T-helper 9 cell (primary cell): ENCODE data around the gene ELFN2.
"Not testable (repeated sequence)": the region's sequence is repeated elsewhere in the genome, so short reads cannot be mapped to it uniquely, and the experiment has no call there.

Source experiments
- DNase-seq: peaks from one replicate; pipeline ENCODE4 v3.0.0-alpha.2; 2020

The ELFN2 gene

GRCh38 chr22:37409459-37410050 lies 17.7 kb downstream of the ELFN2 start:
- DNase-seq, result no peak

- DNase-seq, result no peak
Observed at GRCh38 chr22:37409031-37409430, 18.2 kb downstream of the ELFN2 start.

- no peak for DNase-seq
Observed at GRCh38 chr22:37407856-37408255, 19.4 kb downstream of the ELFN2 start.

GRCh38 chr22:37406441-37407235 lies 20.6 kb downstream of the ELFN2 start:
- no peak for DNase-seq

DNA sequence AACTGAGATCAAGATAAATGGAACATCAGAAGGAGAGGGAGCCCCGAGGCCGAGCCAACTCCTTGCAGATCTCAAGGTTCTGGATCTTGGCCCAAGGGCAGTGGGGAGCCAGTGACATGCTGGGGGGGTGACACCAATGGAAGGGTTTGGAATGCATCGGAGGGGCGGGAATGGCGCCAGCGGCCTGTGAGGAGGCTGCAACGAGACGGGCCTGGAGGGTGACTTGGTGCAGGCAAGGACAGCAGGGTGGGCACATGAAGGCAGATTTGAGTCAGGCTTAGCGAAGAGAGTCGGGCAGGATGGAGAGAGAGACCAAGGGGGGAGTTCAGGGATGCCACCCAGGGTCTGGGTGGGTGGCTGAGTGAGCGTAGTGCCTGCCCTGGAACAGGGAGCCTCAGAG lies 23.2 kb downstream of the ELFN2 start:
- DNase-seq, result no peak

DNA sequence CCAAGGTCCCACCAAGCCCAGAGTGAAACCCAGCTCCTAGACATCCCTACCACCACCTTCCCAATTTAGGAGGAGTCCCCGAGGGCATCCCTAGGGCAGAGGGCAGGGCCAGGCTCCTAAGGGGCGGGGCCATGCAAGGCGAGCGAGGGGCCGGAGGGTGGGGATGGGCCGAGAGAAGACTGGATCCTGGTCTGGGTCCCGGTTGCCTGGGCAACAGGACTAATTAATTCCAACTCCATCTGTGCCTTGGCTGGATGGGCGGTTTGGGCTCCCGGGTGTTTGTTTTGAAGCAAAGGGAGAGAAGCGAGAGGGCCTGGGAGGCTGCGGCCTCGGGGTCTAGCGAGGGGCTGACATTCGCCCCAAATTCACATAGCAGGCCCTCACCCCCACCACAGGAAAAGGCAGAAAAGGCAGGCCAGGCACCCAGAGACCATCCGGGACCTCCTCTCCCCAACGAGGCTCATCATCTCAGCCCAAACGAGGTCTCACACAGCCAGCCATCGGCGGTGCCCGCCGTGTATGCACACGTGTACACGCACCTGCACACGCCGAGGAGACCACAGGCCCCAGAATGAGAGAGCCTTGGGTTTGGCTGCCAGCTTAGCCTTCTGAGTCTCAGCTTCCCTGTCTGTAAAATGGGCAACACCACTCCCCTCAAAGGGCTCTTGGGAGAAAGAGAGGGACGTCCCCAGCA lies 23.9 kb downstream of the ELFN2 start:
- no peak for DNase-seq

GRCh38 chr22:37402184-37402506 lies 25.1 kb downstream of the ELFN2 start:
- DNase-seq, result no peak

- DNase-seq, result no peak
Observed at GRCh38 chr22:37401401-37402183, 25.7 kb downstream of the ELFN2 start.

GRCh38 chr22:37400719-37401118 lies 26.6 kb downstream of the ELFN2 start:
- no peak for DNase-seq

GRCh38 chr22:37399457-37399856 lies 27.8 kb downstream of the ELFN2 start:
- not testable (repeated sequence) for DNase-seq

DNA sequence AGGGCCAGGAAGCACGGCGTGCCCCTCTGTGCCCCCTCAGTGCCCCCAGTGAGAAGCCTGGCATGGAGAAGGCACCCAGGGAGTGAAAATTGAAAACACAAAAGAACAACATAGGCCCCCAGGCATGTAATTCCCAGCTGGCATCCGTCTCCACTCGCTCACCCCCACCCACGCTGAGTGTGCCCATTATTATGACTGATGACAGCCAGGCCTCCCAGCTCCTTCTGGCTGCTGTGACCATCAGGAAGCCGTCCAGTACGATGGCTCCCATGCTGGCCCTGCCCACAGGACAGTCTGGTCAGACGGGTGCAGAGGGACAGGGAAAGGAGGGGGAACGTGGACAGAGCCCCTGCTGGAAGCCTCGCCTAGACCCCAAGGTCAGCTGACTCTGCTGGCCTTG lies 30.1 kb downstream of the ELFN2 start:
- no peak for DNase-seq

GRCh38 chr22:37396488-37397084 lies 30.7 kb downstream of the ELFN2 start:
- DNase-seq, result no peak

DNA sequence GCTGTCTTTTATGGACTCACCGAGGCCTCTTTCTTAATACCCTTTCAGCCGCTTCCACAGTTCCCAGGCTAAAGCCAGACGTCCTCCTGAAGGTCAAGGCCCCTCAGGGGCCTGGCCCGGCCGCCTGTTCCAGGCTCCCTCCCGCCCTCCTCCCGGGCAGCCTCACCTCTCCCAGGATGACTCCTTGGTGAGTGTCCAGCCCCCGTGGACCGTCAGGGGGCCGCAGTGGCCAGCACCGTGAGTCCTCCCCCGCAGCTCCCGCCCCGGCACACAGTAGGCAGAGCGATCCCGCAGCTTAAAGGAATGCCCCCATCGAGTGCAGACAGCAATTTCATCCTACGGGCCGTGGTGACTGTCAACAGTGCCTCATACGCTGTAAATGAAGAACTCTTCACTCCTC lies 32.9 kb downstream of the ELFN2 start:
- no peak for DNase-seq

GRCh38 chr22:37393746-37394145 lies 33.5 kb downstream of the ELFN2 start:
- DNase-seq, result no peak

DNA sequence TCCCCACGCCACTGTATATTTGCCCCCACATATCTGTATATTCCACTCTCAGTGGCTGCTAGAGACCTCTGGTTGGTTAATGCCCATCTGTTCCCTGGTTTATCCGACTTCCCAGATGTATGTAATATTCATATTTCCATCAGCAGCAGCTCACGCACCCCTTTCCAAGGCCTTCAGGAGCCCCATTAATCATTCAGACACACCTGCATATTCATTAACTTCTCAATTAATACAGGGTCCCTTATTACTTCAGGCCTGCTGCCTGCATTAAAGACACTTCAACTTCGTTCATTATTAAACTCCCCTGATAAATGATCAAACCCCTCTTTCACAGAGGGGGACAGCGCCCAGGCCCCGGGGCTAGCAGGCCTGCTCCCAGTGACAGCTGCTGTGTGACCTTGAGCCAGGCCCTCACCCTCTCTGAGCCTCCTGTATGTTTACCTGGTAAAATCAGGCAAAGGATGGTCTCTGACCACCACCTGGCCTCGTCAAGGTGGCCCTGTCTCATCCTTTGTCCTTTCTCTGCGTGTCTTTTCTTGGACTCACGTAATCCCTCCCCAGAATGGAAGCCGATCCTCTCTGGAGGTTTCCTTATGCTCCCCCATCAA lies 34.5 kb downstream of the ELFN2 start:
- DNase-seq, result no peak

GRCh38 chr22:37391702-37392101 lies 35.6 kb downstream of the ELFN2 start:
- DNase-seq, result no peak

DNA sequence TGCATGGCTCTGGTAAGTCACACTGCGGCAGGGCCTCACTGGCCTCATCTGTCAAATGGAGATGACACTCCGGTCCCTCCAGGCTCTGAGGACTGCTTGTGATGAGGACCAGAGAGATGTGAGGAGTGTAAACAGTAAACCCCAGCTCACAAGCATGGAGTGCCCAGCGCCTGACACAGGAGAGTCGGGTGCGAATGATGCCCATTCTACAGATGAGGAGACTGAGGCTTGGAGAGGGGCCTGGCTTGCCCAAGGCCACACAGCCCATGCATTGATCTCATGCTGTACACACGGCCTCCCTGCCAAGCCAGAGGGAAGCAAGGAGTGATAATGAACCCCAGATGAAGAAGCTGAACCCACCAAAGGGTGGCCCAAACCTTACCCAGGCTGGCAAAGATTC lies 37.2 kb downstream of the ELFN2 start:
- DNase-seq, result no peak

DNA sequence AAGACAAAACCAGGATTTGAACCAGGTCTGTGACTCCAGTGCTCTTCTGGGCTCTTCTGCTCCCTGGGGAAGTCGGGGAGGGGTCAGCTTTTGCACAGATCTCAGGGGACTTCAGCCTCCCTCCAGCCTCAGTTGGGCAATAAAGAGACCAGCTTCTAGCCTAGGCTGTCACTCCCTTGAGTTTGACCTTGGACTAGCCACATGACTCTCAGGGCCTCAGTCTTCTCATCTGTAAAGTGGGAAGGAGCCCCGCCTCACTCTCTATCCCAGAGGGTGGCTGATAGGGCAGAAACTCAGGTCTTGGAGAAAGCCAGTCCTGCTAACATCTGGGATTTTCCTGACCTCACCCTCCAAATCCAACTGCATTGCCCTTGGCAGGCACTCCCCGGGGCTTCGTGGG lies 38.7 kb downstream of the ELFN2 start:
- DNase-seq, result no peak

DNA sequence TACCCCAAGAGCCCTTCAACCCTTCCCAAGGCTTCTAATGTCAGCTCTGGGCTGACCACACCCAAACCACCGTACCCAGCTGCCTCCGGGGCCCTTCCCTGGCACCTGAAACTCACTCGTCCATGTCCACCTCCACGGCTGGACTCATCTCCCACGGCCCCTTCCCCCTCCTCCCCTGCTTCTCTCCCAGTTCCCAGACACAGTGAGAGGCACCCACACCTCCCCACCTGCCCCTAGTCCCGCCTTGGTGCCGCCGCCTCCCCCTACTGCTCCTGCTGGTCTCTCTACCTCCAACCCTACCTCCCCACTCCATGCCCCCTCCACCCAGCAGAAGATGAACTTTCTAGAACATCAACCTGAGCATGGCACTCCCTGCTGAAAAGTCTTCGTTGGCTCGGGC lies 39.5 kb downstream of the ELFN2 start:
- no peak for DNase-seq

DNA sequence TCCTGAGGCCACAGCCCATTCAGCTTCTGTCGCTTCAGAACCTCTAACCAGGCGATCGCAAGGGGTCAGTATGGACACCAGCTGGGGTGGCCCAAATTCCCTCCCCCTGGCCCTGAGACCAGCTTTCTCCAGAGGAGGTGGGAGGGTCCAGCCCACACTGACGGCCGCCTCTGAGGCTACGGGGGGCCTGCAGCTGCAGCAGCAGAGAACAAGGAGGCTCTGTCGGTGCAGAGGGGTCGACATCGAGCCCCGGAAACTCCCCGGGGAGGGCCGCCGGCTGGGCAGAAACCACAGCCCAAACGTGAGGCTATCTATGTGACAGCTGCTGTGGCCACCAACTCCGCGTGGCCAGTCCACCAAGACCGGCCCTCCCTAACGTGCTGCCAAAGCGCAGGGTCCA lies 40.8 kb downstream of the ELFN2 start:
- DNase-seq, result no peak

GRCh38 chr22:37384691-37385090 lies 42.6 kb downstream of the ELFN2 start:
- no peak for DNase-seq

GRCh38 chr22:37383341-37383740 lies 43.9 kb downstream of the ELFN2 start:
- DNase-seq, result no peak

DNA sequence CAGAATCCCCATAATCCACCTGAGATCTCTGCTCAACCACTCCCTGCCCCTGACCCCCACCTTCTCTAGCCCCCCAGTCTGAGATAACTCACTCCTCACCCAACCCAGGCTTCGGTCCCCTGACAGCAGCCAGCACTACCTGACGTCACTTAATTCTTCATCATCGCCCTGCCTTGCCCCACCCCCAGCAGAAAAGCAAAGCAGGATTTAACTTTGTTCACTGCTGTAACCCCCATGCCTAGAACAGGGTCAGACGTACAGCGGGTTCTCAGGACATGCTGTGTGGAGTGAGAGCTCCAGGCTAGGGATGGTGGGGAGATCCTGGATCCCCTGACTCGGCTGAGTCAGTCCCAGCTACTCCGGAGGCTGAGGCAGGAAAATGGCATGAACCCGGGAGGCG lies 45.8 kb downstream of the ELFN2 start:
- DNase-seq, result no peak
